Measurements from ENCODE around the gene ZC2HC1C. TPM values are rescaled to one million over a fixed set of nuclear protein-coding genes. Genes with fewer than 3 reads are reported as not detected.
A peak's percentile ranks its signal among the peaks of the same experiment; 100 is the strongest.

Gene ZC2HC1C
- total and polyA plus RNA-seq, 9 of the 15 experiments (the other 6 are each of a cell fraction or from before 2014, with no cell fraction given), result 6.3 to 9.2 (median 7.7) TPM

DNA sequence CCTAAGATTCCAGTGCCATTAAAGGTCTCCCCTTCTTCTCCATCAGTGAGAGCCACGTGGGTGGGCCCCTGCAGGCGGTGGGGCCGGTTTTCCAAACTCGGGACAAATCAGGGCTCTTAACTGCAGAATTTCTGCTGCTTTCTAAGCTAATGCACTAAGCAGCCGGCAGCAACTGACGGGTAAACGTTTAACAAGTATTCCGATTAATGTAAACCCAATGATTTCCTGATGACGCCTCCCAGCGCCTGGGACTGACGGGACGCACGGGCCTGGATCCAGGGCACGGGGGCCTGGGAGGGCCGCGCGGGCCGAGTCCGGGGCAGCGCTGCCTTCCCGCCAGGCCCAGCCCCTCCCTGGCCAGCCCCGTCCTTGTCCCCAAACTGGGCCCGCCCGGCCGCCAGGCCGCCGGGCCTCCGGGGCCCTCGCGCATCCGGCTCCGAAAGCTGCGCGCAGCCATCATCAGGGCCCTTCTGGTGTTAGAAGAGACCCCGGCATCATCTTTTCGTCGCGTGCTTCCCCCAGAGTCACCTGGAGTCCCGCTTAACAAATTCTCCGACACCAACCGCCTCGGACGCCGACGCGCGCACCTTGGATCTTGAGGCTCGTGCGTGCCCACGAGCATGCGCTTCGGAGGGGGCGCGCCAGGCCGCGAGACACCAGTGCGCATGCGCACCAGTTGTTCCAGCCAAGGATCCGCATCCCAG, 18.4 kb upstream of the ZC2HC1C start, which contains the start of gene MLH3 (continued):
- TF ChIP-seq KDM4B (IDR thresholded peaks at IDR 0.05; ENCODE audit: borderline replicate concordance in 2 of 2, low read depth in 1 of 2), result no peak
- TF ChIP-seq, protein P1, sequence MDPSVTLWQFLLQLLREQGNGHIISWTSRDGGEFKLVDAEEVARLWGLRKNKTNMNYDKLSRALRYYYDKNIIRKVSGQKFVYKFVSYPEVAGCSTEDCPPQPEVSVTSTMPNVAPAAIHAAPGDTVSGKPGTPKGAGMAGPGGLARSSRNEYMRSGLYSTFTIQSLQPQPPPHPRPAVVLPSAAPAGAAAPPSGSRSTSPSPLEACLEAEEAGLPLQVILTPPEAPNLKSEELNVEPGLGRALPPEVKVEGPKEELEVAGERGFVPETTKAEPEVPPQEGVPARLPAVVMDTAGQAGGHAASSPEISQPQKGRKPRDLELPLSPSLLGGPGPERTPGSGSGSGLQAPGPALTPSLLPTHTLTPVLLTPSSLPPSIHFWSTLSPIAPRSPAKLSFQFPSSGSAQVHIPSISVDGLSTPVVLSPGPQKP (CRISPR knock-in tag; IDR thresholded peaks at IDR 0.05), result no peak
- no peak for TF ChIP-seq NFE2 (IDR thresholded peaks at IDR 0.05; ENCODE audit: low read depth)
- TF ChIP-seq HOXB6 (CRISPR knock-in tag; IDR thresholded peaks at IDR 0.05; ENCODE audit: borderline replicate concordance), result no peak
- no peak for TF ChIP-seq IRF2 (CRISPR knock-in tag; IDR thresholded peaks at IDR 0.05)
- TF ChIP-seq SRF (CRISPR knock-in tag; IDR thresholded peaks at IDR 0.05), result no peak
- no peak for TF ChIP-seq ETV1 (tag; conservative IDR thresholded peaks at IDR 0.05; ENCODE audit: low read depth)
- TF ChIP-seq, protein P2, sequence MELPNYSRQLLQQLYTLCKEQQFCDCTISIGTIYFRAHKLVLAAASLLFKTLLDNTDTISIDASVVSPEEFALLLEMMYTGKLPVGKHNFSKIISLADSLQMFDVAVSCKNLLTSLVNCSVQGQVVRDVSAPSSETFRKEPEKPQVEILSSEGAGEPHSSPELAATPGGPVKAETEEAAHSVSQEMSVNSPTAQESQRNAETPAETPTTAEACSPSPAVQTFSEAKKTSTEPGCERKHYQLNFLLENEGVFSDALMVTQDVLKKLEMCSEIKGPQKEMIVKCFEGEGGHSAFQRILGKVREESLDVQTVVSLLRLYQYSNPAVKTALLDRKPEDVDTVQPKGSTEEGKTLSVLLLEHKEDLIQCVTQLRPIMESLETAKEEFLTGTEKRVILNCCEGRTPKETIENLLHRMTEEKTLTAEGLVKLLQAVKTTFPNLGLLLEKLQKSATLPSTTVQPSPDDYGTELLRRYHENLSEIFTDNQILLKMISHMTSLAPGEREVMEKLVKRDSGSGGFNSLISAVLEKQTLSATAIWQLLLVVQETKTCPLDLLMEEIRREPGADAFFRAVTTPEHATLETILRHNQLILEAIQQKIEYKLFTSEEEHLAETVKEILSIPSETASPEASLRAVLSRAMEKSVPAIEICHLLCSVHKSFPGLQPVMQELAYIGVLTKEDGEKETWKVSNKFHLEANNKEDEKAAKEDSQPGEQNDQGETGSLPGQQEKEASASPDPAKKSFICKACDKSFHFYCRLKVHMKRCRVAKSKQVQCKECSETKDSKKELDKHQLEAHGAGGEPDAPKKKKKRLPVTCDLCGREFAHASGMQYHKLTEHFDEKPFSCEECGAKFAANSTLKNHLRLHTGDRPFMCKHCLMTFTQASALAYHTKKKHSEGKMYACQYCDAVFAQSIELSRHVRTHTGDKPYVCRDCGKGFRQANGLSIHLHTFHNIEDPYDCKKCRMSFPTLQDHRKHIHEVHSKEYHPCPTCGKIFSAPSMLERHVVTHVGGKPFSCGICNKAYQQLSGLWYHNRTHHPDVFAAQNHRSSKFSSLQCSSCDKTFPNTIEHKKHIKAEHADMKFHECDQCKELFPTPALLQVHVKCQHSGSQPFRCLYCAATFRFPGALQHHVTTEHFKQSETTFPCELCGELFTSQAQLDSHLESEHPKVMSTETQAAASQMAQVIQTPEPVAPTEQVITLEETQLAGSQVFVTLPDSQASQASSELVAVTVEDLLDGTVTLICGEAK (IDR thresholded peaks at IDR 0.05), result no peak
- TF ChIP-seq, protein P2 (CRISPR knock-in tag; IDR thresholded peaks at IDR 0.05), result no peak
- no peak for TF ChIP-seq ZNF184 (CRISPR knock-in tag; IDR thresholded peaks at IDR 0.05)
- peak; percentile 26; the same call in 1 of the 2 replicates for TF ChIP-seq MTA3 (IDR thresholded peaks at IDR 0.05; ENCODE audit: borderline replicate concordance)
- peak; percentile 85 for TF ChIP-seq ZFX (CRISPR knock-in tag; IDR thresholded peaks at IDR 0.05)
- TF ChIP-seq ZNF77 (CRISPR knock-in tag; IDR thresholded peaks at IDR 0.05), result no peak
- TF ChIP-seq ZFP36 (IDR thresholded peaks at IDR 0.05; ENCODE audit: low read depth, low read length, partially characterized antibody), result no peak
- TF ChIP-seq BCOR (IDR thresholded peaks at IDR 0.05), result no peak
- no peak for TF ChIP-seq KDM1A (IDR thresholded peaks at IDR 0.05)
- TF ChIP-seq EHMT2 (IDR thresholded peaks at IDR 0.05), result no peak
- TF ChIP-seq GATA2 (CRISPR knock-in tag; IDR thresholded peaks at IDR 0.05), result no peak
- no peak for TF ChIP-seq MYNN (IDR thresholded peaks at IDR 0.05)
- no peak for TF ChIP-seq MYNN (CRISPR knock-in tag; IDR thresholded peaks at IDR 0.05)

Measured in K562 (cell line).